Astrocyte of the spinal cord (primary cell): ENCODE data around the gene MYLK4.

Source experiments
- DNase-seq: peaks from one replicate; pipeline ENCODE4 v3.0.0; 2011; ENCODE audit warnings: low read depth, low spot score
- H3K4me3 ChIP-seq: 2 replicates; pipeline ENCODE4 v1.5.1; 2011; ENCODE audit warnings: low read depth, mild to moderate bottlenecking, low read length, moderate library complexity
- in situ Hi-C: cut with HindIII; loops from 2 replicates; pipeline ENCODE4 v1.10.0; 2017; ENCODE audit warnings: low sequenced_read_pairs
- TF ChIP-seq, protein P1 (sequence below): IDR thresholded peaks from 2 replicates; pipeline ENCODE4 v1.5.1; 2012; ENCODE audit warnings: low read depth, mild to moderate bottlenecking, low read length, inconsistent platforms

MYLK4 gene

GRCh38 chr6:2795162-2795561 is 44.4 kb upstream of the MYLK4 start:
- no peak overlapping the region for H3K4me3 ChIP-seq
- TF ChIP-seq, protein P1, sequence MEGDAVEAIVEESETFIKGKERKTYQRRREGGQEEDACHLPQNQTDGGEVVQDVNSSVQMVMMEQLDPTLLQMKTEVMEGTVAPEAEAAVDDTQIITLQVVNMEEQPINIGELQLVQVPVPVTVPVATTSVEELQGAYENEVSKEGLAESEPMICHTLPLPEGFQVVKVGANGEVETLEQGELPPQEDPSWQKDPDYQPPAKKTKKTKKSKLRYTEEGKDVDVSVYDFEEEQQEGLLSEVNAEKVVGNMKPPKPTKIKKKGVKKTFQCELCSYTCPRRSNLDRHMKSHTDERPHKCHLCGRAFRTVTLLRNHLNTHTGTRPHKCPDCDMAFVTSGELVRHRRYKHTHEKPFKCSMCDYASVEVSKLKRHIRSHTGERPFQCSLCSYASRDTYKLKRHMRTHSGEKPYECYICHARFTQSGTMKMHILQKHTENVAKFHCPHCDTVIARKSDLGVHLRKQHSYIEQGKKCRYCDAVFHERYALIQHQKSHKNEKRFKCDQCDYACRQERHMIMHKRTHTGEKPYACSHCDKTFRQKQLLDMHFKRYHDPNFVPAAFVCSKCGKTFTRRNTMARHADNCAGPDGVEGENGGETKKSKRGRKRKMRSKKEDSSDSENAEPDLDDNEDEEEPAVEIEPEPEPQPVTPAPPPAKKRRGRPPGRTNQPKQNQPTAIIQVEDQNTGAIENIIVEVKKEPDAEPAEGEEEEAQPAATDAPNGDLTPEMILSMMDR: no peak
- DNase-seq: no peak
- in situ Hi-C loops: no loop called here

DNA sequence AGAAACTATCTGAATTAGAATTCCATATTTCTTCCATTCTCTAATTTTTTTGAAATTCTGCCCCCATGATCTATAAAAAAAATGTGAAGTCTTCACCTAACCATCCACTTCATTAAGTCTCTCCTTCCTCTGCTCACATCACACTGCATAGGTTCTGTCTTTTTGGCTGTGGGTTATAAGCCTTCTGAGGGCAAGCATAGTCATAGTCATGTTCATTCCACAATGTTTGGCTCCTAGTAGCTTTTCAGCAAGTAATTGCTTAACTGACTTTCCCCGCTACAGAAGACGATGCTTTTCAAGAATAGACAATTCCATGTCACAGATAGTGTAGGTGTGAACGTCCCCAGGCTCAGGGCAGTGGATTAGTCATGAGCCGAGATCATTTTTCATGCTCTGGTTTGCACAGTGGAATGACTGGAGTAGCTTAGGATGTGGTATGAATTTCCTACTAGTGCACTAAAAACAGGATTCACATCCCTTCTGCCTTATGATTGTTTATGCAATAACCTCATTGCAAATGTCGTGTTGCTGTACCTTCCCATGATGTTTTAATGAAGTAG is 43.5 kb upstream of the MYLK4 start:
- TF ChIP-seq, protein P1: no peak
- DNase-seq: no peak
- no peak overlapping the region for H3K4me3 ChIP-seq
- in situ Hi-C loops: no loop called here

- peak; percentile 33 for DNase-seq
- in situ Hi-C loops: no loop called here
- TF ChIP-seq, protein P1: no peak
- H3K4me3 ChIP-seq: no peak overlapping the region
Measured at GRCh38 chr6:2793534-2794151, 42.9 kb upstream of the MYLK4 start.

GRCh38 chr6:2792330-2793110 is 41.8 kb upstream of the MYLK4 start:
- TF ChIP-seq, protein P1: no peak
- DNase-seq: peak; percentile 14
- H3K4me3 ChIP-seq: no peak overlapping the region
- in situ Hi-C loops: no loop called here

DNA sequence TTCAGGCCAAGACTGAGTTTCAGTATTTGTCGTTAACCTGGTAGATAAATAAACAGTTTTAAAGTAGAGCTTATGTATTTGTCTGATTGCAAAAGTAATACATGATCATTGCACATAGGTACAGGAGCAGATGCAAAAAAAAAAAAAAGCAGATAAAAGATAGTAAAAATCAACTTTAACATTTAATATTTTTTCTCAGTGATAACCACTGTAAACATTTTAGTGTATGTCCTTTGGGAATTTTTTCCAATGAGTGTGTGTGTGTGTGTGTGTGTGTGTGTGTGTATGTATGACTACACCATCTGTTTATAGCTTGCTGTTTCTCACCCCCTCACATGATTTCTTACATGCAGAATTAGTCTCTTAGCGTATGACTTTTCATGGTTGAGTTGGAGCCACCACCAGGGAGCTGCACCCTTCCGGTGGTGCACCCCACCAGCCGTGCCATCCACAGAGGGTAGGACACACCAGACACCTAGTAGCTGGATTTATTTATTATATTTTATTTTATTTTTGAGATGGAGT is 40.8 kb upstream of the MYLK4 start:
- DNase-seq: no peak
- TF ChIP-seq, protein P1: no peak
- in situ Hi-C loops: no loop called here
- H3K4me3 ChIP-seq: no peak overlapping the region

GRCh38 chr6:2790588-2791449 is 40.1 kb upstream of the MYLK4 start:
- no peak overlapping the region for H3K4me3 ChIP-seq
- TF ChIP-seq, protein P1: peak; percentile 82
- peak; percentile 82 for DNase-seq
- in situ Hi-C loops: no loop called here
